ENCODE results near the gene JCAD.

- TF ChIP-seq POLR2AphosphoS5 (IDR thresholded peaks at IDR 0.05; ENCODE audit: low read depth) (no peak), CTCF (conservative IDR thresholded peaks at IDR 0.05; ENCODE audit: low read depth in 2 of 2) (no peak), EZH2 (IDR thresholded peaks at IDR 0.05; ENCODE audit: low read depth, unreplicated experiment) (no peak), NANOG (IDR thresholded peaks at IDR 0.05; ENCODE audit: borderline replicate concordance) (no peak), REST (IDR thresholded peaks at IDR 0.05; ENCODE audit: unreplicated experiment) (no peak), EZH2phosphoT487 (IDR thresholded peaks at IDR 0.05; ENCODE audit: unreplicated experiment) (no peak), CREB1 (CRISPR knock-in tag; IDR thresholded peaks at IDR 0.05; ENCODE audit: low read depth) (no peak), ETS1 (IDR thresholded peaks at IDR 0.05) (no peak), STAT1 (IDR thresholded peaks at IDR 0.05; ENCODE audit: unreplicated experiment) (no peak), ZNF331 (CRISPR knock-in tag; IDR thresholded peaks at IDR 0.05; ENCODE audit: low read depth) (no peak), JUNB (IDR thresholded peaks at IDR 0.05; ENCODE audit: unreplicated experiment) (no peak), ZNF462 (CRISPR knock-in tag; IDR thresholded peaks at IDR 0.05) (no peak), ZNF114 (CRISPR knock-in tag; IDR thresholded peaks at IDR 0.05) (no peak)
Measured at GRCh38 chr10:30088178-30088577, 28.8 kb upstream of the JCAD start.

All from GM23338 (cell line).